A549 (cell line): ENCODE measurements around the gene FANCC. TPM values are rescaled to one million over a fixed set of nuclear protein-coding genes. Genes with fewer than 3 reads are reported as not detected.

Experiments used
- ATAC-seq, 2 experiments: fragments of 200-7000 bp in 1 of 2; fragments of >200 bp in 1 of 2; cut with Nextera tagmentation in 1 of 2; cut with Tn5 transposase in 1 of 2; 3 replicates each; pipeline versions ENCODE4 v1.8.0 to v1.9.1; 2018 to 2020; ENCODE audit warnings: mild to moderate bottlenecking in 1 of 2, moderate library complexity in 1 of 2
- CTCF ChIA-PET: fragments of 300-600 bp; sonication (Branson Sonifier 250); formaldehyde crosslinking; extraction: SDS; loops from one replicate; lab custom pipeline; 2021; ENCODE audit warnings: antibody characterized with exemption, inconsistent platforms; lab: Yijun Ruan, JAX
- POLR2A ChIA-PET: fragments of 350-600 bp; formaldehyde crosslinking; extraction: SDS; loops from one replicate; lab custom pipeline; 2021; ENCODE audit warnings: antibody characterized with exemption, inconsistent platforms; lab: Yijun Ruan, JAX
- DNase-seq, 2 experiments: peaks; one replicate each; pipeline versions ENCODE4 v3.0.0 to v3.0.0-alpha.2; 2011 to 2016; ENCODE audit warnings: low read depth in 1 of 2, low spot score in 1 of 2
- FAIRE-seq: peaks from 2 replicates; lab custom pipeline; 2011; peaks lifted over from hg19 to GRCh38; lab: Jason Lieb, UNC
- H3K27ac ChIP-seq, 2 experiments: fragments of >200 bp; sonication (Bioruptor Twin); formaldehyde crosslinking; 3 replicates each; pipeline ENCODE4 v1.5.1; 2016 to 2017
- H3K4me1 ChIP-seq: fragments of >200 bp; sonication (Bioruptor Twin); formaldehyde crosslinking; 3 replicates; pipeline ENCODE4 v1.6.1; 2016
- H3K4me2 ChIP-seq: fragments of >200 bp; sonication (Bioruptor Twin); formaldehyde crosslinking; 3 replicates; pipeline ENCODE4 v1.6.1; 2016
- H3K4me3 ChIP-seq: fragments of >200 bp; sonication (Bioruptor Twin); formaldehyde crosslinking; 3 replicates; pipeline ENCODE4 v1.5.1; 2016
- H3K9me3 ChIP-seq: fragments of >200 bp; sonication (Bioruptor Twin); formaldehyde crosslinking; 3 replicates; pipeline ENCODE4 v1.6.1; 2016
- BHLHE40 ChIP-seq: IDR thresholded peaks from 2 replicates; pipeline ENCODE4 v1.6.1; 2012; ENCODE audit warnings: low read depth, low read length, inconsistent platforms
- CEBPB ChIP-seq, 2 experiments: fragments of >200 bp in 1 of 2; sonication (Bioruptor Twin) in 1 of 2; formaldehyde crosslinking in 1 of 2; IDR thresholded peaks; 2 replicates each; pipeline ENCODE4 v1.6.1; 2012 to 2016
- CTCF ChIP-seq: fragments of >200 bp; sonication (Bioruptor Twin); formaldehyde crosslinking; IDR thresholded peaks from 3 replicates; pipeline ENCODE4 v1.5.1; 2016
- FOXS1 ChIP-seq: fragments of 250-450 bp; sonication (Bioruptor Pico); IDR thresholded peaks from 2 replicates; pipeline ENCODE4 v1.5.0; 2020; ENCODE audit warnings: mild to moderate bottlenecking, moderate library complexity
- HDAC2 ChIP-seq: fragments of 200-600 bp; sonication (generic); IDR thresholded peaks from 2 replicates; pipeline ENCODE4 v1.6.1; 2016
- HEYL ChIP-seq: fragments of 250-450 bp; sonication (Bioruptor Pico); IDR thresholded peaks from 2 replicates; pipeline ENCODE4 v1.8.0; 2021; ENCODE audit warnings: mild to moderate bottlenecking, moderate library complexity
- HOXB5 ChIP-seq: fragments of 250-450 bp; sonication (Bioruptor Pico); IDR thresholded peaks from 2 replicates; pipeline ENCODE4 v1.5.0; 2020; ENCODE audit warnings: mild to moderate bottlenecking, moderate library complexity
- KDM1A ChIP-seq: fragments of 200-600 bp; sonication (generic); IDR thresholded peaks from 2 replicates; pipeline ENCODE4 v1.6.1; 2016; ENCODE audit warnings: low read depth, mild to moderate bottlenecking
- MAFK ChIP-seq: fragments of 450-650 bp; IDR thresholded peaks from 2 replicates; pipeline ENCODE4 v1.6.1; 2014; ENCODE audit not compliant: partially characterized antibody
- MAZ ChIP-seq: fragments of 150-350 bp; IDR thresholded peaks from 2 replicates; pipeline ENCODE4 v1.6.1; 2014; ENCODE audit warnings: antibody characterized with exemption, low read depth, low read length, borderline replicate concordance
- MYC ChIP-seq: IDR thresholded peaks from 2 replicates; pipeline ENCODE4 v1.6.1; 2012; ENCODE audit warnings: mild to moderate bottlenecking, inconsistent platforms, low read length, improper control_type of control experiment, borderline replicate concordance
- NR3C1 ChIP-seq: fragments of >200 bp; sonication (Bioruptor Twin); formaldehyde crosslinking; IDR thresholded peaks from 3 replicates; pipeline ENCODE4 v1.6.1; 2017
- PHF8 ChIP-seq: fragments of 200-600 bp; sonication (generic); IDR thresholded peaks from 2 replicates; pipeline ENCODE4 v1.6.1; 2016; ENCODE audit warnings: low read depth, mild to moderate bottlenecking, antibody characterized with exemption, moderate library complexity, borderline replicate concordance
- POLR2AphosphoS2 ChIP-seq: conservative IDR thresholded peaks from 2 replicates; pipeline ENCODE4 v1.6.1; 2012; ENCODE audit warnings: low read length, improper control_type of control experiment, inconsistent platforms
- RAD21 ChIP-seq, 2 experiments: fragments of >200 bp in 1 of 2; sonication (Bioruptor Twin) in 1 of 2; formaldehyde crosslinking in 1 of 2; IDR thresholded peaks in 1 of 2; conservative IDR thresholded peaks in 1 of 2; 2 replicates in 1 of 2; 3 replicates in 1 of 2; pipeline ENCODE4 v1.6.1; 2012 to 2018; ENCODE audit warnings: inconsistent platforms in 1 of 2
- RFX5 ChIP-seq: fragments of 450-650 bp; IDR thresholded peaks from 2 replicates; pipeline ENCODE4 v1.7.1; 2014; ENCODE audit warnings: antibody characterized with exemption, mild to moderate bottlenecking, moderate library complexity
- TP53 ChIP-seq: fragments of 250-450 bp; sonication (Bioruptor Pico); IDR thresholded peaks from 2 replicates; pipeline ENCODE4 v1.5.0; 2021; ENCODE audit warnings: mild to moderate bottlenecking, moderate library complexity
- ZC3H11A ChIP-seq: fragments of 450-650 bp; IDR thresholded peaks from 2 replicates; pipeline ENCODE4 v1.6.1; 2014; ENCODE audit warnings: antibody characterized with exemption, mild to moderate bottlenecking
- ZNF302 ChIP-seq: fragments of 250-450 bp; sonication (Bioruptor Pico); IDR thresholded peaks from 2 replicates; pipeline ENCODE4 v1.9.0; 2021; ENCODE audit warnings: inconsistent platforms, mild to moderate bottlenecking, moderate library complexity
- ZSCAN20 ChIP-seq: fragments of 250-450 bp; sonication (Bioruptor Pico); IDR thresholded peaks from 2 replicates; pipeline ENCODE4 v1.8.0; 2022; ENCODE audit warnings: mild to moderate bottlenecking, moderate library complexity
- WGBS: methylation state at CpG from one replicate; pipeline ENCODE4 v1.1.6; 2017; ENCODE audit errors: missing lambda C conversion rate; 5-methylcytosine and 5-hydroxymethylcytosine counted together
- polyA plus RNA-seq, 4 experiments: library from polyadenylated mRNA; depleted of rRNA in 3 of 4; stranded (reverse); fragments of >200 nt; fragmentation: RNase III in 1 of 4; extraction: RNeasy Plus Mini Kit Qiagen cat#74134 plus additional on column Dnase treatment in 1 of 4; gene quantifications; 2 replicates in 3 of 4; 3 replicates in 1 of 4; pipeline ENCODE4 v1.2.3, GENCODE V29; 2011 to 2017
- TF ChIP-seq, protein P1 (sequence below): fragments of >200 bp; sonication (Bioruptor Twin); formaldehyde crosslinking; IDR thresholded peaks from 2 replicates; pipeline ENCODE4 v1.6.1; 2016

Gene FANCC
- polyA plus RNA-seq, 2 of the 4 experiments (the other 2 are of a cell fraction): 13.5 to 24.9 TPM

DNA sequence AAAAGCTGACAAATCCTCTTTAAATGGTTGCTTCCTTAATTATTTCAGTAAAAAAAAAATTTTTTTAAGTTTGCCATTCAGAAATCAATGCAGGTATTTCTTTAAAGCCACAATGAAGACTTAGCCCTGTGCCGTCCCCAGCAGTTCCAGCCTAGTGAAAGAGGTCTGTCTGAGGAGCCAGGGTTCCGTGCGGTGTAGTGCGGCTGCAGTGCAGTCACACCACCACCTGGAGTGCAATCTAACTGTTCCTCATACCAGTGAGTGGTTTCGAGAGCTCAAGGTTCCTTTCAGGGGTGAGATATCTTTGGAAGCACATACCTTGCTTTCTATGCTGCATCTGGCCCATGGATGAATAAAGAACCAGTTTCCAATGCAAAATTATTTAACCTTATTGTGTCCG, 87.5 kb downstream of the FANCC start:
- ATAC-seq (peak; percentile 50 to 72; a peak in 3 of 6 replicates), FAIRE-seq (no peak)
- POLR2A ChIA-PET: no interaction called here

GRCh38 chr9:95229230-95229915, 88.1 kb downstream of the FANCC start:
- CTCF ChIA-PET: interaction anchor here (1.2 to 1.7 kb wide), 2 partner anchors 49 to 61 kb away, joined by 4 read pairs; no protein-coding TSS in a partner anchor

More for the DNA sequence above, 87.5 kb downstream of the FANCC start:
- H3K4me1 ChIP-seq: peaks cover 15% of the 10 kb centered on the region
- TF ChIP-seq HEYL (CRISPR knock-in tag) (no peak), ZSCAN20 (no peak), RFX5 (no peak), MAFK (no peak)
- H3K27ac ChIP-seq: no peak overlapping the region
- 89% methylated on average over 6 of the region's 6 CpGs for WGBS
- peak in 1 of 2 experiments; percentile 26 for DNase-seq
- CTCF ChIA-PET: interaction anchor here (0.6 to 1.7 kb wide), 3 partner anchors 28 to 62 kb away, joined by 3 to 4 read pairs (median 4); no protein-coding TSS in a partner anchor
- no peak overlapping the region for H3K4me2 ChIP-seq
- H3K9me3 ChIP-seq: no peaks in the 10 kb centered on the region
- no peak overlapping the region for H3K4me3 ChIP-seq

DNA sequence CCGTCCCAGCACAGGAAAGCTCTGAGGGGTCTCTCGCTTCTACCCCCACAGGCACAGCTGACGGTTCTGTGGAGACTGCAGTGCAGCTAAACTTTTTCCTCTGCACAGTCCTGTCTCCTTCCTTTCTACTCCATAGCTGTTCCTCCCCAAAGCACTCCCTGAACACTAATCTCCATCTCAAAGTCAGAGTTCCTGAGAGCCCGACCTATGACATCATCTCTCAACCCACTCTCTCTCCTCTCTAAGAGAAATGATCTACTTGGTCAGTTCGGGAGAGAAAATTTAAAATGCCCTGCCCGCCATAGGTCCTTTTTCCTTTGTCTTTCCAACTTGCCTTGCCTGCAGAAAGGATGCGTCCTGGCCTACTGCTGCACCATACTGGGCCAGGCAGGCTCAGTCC, 90.6 kb downstream of the FANCC start:
- TF ChIP-seq RAD21 (conservative IDR thresholded peaks at IDR 0.05 in 1 of 2, IDR thresholded peaks at IDR 0.05 in 1 of 2): no peak
- TF ChIP-seq ZNF302: no peak
- TF ChIP-seq HDAC2: no peak
- TF ChIP-seq CTCF: no peak
- no peak for TF ChIP-seq ZSCAN20
- no peak for TF ChIP-seq ZC3H11A
- TF ChIP-seq BHLHE40: no peak
- TF ChIP-seq FOXS1 (CRISPR knock-in tag): no peak
- no peak for TF ChIP-seq HOXB5
- TF ChIP-seq, protein P1, sequence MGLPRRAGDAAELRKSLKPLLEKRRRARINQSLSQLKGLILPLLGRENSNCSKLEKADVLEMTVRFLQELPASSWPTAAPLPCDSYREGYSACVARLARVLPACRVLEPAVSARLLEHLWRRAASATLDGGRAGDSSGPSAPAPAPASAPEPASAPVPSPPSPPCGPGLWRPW: no peak
- TF ChIP-seq CEBPB (IDR thresholded peaks at IDR 0.05): no peak
- POLR2A ChIA-PET: no interaction called here
- no peak for DNase-seq
- Histone ChIP-seq H3K4me3 (no peak overlapping the region), H3K27ac (no peak overlapping the region), H3K9me3 (no peaks in the 10 kb centered on the region), H3K4me1 (peaks cover 25% of the 10 kb centered on the region), H3K4me2 (no peak overlapping the region)
- FAIRE-seq: no peak
- ATAC-seq: peak in 1 of 2 experiments; percentile 35; a peak in 2 of 6 replicates
- WGBS: 89% methylated on average over 7 of the region's 7 CpGs
- CTCF ChIA-PET: interaction anchor here (0.8 to 1.1 kb wide), 2 partner anchors 15 to 41 kb away, joined by 3 to 5 read pairs; no protein-coding TSS in a partner anchor

More at GRCh38 chr9:95229230-95229915, 88.1 kb downstream of the FANCC start:
- H3K4me2 ChIP-seq: no peak overlapping the region
- H3K4me1 ChIP-seq: peaks cover 21% of the 10 kb centered on the region
- TF ChIP-seq MAZ: no peak
- TF ChIP-seq, all 56 proteins: peak for 0
- no peak overlapping the region for H3K4me3 ChIP-seq
- no peak overlapping the region for H3K27ac ChIP-seq
- POLR2A ChIA-PET: no interaction called here
- 70% methylated on average over 4 of the region's 4 CpGs for WGBS
- H3K9me3 ChIP-seq: no peaks in the 10 kb centered on the region
- ATAC-seq (no peak), DNase-seq (peak in 1 of 2 experiments; percentile 9), FAIRE-seq (no peak)

DNA sequence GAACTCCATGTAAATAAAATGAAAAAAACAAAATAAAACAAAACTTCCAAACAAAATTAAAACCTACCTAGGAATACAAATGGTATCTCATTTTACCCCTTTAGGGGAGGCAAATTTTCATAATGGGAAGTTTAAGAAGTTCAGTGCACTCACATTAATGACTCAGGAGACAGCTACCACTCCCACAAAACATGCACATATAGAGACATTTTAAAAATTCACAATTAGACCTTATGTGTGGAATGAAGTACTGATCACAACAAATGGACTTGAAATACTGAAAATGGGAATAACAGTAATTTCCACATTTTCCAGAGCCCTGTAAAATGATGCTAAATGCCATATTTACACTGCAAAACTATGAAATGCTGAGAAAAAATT, 91.8 kb downstream of the FANCC start:
- ATAC-seq: no peak
- DNase-seq: no peak
- CTCF ChIA-PET: no interaction called here
- H3K4me1 ChIP-seq: peaks cover 25% of the 10 kb centered on the region
- peak overlapping the region; percentile 42 for H3K4me2 ChIP-seq
- no peak overlapping the region for H3K27ac ChIP-seq
- POLR2A ChIA-PET: no interaction called here
- TF ChIP-seq POLR2AphosphoS2 (no peak), PHF8 (no peak), KDM1A (no peak), NR3C1 (no peak), CTCF (no peak), ZSCAN20 (no peak), MYC (no peak), TP53 (CRISPR knock-in tag) (no peak)
- H3K4me3 ChIP-seq: no peak overlapping the region
- H3K9me3 ChIP-seq: no peaks in the 10 kb centered on the region
- no peak for FAIRE-seq
